TTC549 (cell line): Measurements from ENCODE around the gene EPS8L1.
"Not testable (repeated sequence)": the region's sequence is repeated elsewhere in the genome, so short reads cannot be mapped to it uniquely, and the experiment has no call there.

Experiments used
- FAIRE-seq: peaks from 2 replicates; lab custom pipeline; 2012; peaks lifted over from hg19 to GRCh38; lab: Jason Lieb, UNC

The EPS8L1 gene

DNA sequence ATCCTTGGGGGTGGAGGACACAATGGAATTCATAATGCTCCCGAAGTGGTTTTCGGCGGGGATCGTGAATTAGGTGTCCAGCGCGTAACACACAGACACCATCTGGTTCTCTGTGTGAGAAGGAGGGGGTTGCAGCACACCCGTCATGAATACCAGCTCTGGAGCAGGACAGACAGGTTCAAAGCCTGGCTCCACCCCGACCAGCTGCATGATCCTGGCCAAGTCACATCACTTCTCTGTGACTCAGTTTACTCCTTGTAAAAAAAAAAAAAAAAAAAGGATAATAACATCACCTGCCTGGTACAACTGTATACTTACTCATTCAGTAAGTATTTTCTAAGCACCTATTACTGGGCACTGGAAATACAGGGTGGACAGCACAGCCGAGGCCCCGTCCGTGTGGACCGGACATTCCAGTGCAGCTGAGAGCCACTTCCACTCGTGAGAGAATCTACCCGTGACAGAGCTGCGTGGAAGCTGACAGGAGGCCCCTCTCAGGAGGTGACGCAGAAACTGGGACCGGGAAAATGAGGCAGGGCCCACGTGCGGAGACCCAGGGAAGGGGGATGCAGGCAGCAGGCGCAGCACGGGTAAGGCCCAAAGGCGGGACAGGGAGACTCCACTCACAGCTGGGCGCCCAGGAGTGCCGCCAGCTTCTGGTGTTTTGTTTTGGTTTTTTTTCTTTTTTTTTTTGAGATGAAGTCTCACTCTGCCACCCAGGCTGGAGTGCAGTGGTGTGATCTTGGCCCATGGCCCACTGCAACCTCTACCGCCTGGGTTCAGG lies 24.7 kb upstream of the EPS8L1 start:
- no peak for FAIRE-seq

DNA sequence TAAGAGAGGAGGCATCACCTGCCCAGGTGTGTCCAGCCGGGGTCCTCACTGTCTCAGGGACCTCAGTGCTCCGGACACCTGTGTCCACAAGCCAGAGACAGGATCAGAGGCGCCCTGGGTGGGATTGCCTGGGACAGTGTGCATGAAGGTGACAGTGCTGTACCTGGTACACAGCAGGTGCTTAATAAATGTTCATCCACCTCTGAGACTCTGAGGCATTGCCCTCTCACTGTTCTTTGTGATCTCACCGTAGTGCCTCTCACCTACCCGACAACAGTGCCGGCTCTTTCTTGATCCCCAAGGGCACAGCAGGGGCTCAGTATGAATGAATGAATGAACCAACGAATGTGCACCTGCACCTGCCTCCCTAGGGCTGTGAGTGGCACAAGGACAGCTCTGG lies 21.9 kb upstream of the EPS8L1 start:
- no peak for FAIRE-seq

DNA sequence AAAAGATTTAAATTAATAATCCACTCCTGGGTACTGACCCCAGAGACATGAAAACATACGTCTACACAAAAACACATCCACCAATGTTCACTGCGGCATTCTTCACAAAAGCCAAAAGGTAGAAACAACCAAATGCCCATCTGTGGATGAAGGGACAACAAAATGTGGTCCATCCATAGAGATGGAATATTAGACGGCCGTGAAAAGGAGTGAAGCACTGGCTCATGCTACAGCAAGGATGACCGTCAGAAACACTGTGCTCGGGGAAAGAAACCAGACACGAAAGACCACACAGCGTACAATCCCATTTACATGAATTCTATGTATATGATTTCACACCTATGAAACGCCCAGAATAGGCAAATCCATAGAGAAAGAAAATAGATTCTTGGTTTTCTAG lies 18.8 kb upstream of the EPS8L1 start:
- FAIRE-seq = no peak

DNA sequence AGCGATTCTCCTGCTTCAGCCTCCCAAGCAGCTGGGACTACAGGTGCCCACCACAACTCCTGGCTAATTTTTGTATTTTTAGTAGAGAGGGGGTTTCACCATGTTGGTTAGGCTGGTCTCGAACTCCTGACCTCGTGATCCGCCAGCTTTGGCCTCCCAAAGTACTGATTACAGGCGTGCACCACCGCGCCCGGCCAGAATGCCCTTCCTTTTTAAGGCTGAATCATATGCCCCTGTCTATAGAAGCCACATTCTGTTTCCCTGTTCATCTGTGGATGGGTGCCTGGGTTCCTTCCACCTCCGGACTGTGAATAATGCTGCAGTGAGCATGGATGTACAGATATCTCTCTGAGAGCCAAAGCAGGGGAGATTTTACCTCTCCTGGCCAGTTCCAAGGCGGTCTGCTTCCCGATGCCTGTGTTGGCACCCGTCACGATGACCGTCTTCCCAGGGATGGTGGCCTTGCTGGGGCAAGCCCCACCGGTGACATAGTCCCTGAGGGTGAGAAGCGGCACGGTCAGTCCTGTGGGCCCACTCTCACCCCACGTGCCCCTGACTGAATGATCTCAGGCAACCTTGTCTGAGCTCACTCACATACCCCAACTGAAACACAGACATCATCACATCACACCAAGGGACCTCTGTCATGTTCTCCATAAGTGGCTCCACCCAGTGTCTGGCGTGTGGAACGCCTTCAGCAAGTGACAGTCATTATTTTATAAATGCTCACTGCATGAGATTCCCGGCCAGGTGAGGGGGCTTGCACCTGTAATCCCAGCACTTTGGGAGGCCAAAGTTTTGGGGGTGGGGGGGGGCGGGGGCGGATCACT lies 16.7 kb upstream of the EPS8L1 start:
- FAIRE-seq = no peak

DNA sequence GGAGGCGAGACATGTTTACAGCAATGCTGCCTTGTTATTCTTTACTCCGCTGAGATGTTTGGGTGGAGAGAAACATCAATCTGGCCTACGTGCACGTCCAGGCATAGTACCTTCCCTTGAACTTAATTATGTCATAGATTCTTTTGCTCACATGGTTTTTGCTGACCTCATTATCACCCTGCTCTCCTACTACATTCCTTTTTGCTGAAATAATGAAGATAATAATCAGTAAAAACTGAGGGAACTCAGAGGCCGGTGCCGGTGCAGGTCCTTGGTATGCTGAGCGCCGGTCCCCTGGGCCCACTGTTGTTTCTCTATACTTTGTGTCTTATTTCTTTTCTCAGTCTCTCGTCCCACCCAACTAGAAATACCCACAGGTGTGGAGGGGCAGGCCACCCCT lies 15.4 kb upstream of the EPS8L1 start:
- not testable (repeated sequence) for FAIRE-seq

DNA sequence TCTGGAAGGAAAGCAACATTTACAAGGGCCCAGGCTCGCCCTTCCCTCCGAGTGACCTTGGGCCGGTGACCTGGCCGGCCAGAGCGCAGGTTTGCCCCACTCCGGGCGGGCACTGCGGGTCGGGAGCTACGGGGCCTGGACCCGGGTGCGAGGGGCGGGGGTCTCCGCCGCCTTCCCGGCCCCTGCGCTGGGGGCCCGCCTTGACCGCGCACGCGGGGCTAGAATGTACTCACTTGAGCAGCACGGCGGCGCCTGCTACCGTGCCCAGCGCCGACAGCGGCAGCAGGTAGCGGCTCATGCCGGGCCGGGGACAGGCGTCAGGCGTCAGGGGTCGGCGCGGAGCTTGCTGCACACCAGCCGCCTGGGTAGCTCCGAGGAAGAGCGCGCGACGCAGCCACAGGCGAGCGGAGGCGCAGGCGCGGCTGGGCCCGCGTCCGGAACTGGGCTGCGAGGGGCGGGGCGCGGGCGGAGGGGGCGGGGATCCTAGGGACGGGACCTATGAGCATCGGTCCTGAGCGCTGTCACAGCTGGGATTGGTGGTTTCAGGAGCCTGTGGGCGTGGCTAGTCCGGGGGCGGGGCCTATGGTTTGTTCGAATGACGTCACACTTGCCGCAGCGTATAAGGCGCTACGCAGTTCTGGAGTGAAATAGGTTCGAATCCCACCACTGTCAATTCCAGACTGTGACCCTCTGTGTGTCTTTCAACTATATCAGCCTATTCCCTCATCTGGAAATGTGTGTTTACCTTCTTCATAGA lies 12.8 kb upstream of the EPS8L1 start, which contains the start of gene RDH13:
Gene RDH13, minus strand, starts transcription at position 414 of the 757 bp plus-strand sequence. Its CDS starts 116 bp downstream, at position 298.
- FAIRE-seq = peak; percentile 38

DNA sequence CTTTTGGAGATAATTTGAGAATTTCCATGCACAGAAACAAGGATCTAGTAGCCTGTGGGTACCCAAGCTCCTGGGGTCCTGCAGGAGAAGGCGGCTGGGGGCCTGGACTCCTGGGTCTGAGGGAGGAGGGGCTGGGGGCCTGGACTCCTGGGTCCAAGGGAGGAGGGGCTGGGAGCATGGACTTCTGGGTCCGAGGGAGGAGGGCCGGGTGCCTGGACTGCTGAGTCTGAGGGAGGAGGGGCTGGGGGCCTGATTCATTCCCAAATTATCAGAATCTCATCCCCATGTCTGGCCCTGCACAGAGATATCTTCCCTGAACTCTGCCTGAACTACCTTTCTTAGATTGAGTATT lies 12.2 kb upstream of the EPS8L1 start:
- FAIRE-seq = no peak

DNA sequence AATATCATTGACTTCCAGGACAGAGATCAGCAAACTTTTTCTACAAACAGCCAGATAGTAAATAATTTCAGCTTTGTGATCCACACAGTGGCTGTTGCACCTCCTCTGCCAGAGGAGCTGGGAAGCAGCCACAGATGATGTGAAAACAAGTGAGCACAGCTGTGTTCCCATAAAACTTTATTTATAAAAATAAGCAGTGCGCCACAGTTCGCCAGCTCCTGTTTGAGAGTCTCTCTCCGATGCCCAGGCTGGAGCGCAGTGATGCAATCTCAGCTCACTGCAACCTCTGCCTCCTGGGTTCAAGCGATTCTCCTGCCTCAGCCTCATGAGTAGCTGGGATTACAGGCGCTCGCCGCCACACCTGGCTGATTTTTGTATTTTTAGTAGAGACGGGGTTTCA lies 10.2 kb upstream of the EPS8L1 start:
- FAIRE-seq = not testable (repeated sequence)

DNA sequence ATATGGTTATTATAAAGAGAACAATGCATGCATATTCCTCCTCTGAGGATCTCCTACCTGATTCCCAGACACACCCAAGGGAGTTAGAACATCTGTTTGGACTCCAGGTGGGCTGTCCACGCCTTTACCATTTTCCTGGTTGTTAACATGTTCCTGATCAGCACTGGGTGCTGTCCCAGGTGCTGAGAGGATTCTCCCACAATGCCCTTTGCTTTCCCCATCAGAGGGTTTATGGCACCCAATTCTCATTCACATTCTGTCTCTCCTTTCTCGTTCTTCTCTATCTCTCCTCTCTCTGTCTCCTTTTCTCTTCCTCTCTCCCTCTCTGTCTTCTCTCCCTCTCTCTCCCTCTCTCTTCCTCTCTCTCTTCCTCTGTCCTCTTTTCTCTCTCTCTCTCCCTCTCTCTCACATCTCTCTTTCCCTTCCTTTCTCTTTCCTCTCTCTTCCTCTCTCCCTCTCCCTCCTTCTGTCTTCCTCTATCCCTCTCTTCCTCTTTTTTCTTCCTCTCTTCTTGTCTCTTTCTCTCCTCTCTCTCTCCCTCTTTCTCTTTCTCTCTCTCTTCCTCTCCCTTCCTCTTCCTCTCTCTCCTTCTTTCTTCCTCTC lies 9.5 kb upstream of the EPS8L1 start:
- no peak for FAIRE-seq

DNA sequence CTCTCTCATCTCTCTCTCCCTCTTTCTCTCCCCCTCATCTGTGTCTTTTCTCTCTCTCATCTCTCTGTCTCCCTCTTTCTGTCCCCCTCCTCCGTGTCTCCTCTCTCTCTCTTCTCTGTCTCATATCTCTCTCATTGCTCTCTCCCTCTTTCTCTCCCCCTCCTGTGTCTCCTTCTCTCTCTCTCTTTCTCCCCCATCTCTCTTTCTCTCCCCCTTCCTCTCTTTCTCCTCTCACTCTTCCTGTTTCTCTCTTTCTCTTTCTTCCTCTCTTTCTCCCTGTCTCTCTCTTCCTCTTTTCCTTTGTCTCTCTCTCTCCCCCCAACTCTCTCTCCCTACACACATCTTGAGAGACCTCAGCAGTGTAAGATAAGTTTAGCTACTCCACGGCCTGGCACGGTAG lies 7.8 kb upstream of the EPS8L1 start:
- FAIRE-seq = no peak

DNA sequence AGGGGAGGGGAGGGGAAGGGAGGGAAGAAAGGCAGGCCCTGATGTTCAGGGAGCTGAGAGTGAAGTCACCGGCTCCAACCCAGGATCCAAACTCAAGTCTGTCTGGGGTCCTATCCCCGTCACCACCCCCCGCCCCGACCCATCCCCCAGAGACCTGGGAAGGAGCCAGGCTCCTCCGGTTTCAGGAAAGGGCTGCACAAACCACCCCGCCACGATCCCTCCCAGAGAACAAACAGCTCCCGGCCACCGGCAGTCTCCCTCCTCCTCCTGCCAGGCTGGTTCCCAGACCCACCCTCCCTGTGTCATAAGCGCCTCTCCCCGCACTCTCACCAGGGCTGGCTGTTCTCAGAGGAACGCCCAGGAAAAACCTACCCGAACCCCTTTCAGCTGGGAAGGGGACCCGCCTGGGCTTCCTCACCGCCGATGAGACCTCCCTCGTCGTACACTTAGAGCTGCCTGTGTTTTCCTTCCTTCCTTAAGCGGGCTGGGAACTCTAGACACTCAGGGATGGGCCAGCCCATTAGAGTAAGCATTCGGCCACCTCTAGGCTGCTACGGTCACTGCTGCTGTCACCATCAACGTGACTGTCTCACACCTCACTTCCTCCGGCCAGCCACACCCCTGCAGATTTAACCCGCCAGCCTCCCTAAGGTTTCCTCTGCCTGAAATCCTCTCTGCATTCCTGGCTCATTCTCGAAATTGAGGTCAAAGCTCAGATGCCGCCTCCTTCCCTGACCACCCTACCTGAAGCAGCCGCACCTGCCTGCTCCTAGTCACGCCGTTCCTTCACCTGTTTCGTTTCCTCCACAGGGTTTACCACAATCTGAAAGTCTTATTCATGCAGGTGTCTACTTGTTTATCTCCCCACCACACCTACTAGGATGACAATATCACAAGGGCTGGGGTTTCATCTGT lies 6.5 kb upstream of the EPS8L1 start:
- FAIRE-seq = no peak

DNA sequence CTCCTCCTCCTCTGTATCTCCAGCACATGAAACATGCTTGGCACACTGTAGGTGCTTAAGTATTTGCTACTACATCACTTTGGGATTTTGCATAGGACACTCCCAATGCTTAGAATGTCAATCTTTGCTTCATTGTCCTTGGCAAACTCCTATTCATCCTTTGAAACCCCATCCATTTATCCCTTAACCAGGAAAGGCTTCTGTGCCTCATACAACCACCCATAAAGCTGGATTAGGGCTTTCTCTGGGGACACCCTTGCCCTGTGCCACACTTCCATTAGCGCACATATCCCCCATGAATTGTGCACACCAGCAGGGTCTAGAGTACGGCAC lies 5.8 kb upstream of the EPS8L1 start:
- no peak for FAIRE-seq

DNA sequence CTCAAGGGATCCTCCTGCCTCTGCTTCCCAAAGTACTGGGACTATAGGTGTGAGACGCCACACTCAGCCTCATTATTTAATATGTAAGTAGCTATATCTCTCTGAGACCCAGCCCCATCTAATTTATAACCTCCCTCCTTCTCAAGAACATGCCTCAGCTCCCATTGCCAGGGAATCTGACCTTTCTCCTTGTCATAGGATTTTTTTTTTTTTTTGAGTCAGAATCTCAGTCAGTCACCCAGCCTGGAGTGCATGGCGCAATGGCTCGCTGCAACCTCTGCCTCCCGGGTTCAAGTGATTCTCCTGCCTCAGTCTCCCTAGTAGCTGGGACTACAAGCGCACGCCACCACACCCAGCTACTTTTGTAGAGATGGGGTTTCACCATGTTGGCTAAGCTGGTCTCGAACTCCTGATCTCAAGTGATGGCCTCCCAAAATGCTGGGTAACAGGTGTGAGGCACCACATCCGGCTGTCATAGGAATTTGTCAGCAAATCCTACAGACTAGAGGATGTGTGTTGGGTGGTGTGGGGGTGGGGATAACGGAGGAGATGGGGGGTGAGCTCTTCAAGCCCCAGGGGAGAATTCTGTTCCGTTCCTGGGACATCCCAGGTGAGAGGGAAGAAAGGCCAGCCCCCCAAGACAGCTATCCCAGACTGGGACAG lies 5.1 kb upstream of the EPS8L1 start:
- no peak for FAIRE-seq

DNA sequence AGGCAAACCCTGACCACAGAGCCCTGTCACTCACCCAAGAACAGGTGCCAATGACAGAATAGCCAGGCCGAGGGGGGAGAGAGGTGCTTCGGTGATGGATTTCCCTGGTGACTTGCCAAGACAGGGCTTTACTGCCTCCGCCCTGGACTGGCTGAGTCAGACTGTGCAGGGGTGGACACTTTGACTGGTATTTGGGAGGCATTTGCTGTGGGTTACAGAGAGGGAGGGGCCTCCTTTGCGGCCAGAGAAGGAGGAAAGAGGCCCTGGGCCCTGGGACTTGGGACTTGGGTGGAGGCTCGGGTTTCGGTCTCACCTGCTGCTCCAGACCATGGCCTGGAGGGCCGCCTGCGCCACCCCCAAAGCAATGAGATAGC lies 4.6 kb upstream of the EPS8L1 start:
- FAIRE-seq = no peak

DNA sequence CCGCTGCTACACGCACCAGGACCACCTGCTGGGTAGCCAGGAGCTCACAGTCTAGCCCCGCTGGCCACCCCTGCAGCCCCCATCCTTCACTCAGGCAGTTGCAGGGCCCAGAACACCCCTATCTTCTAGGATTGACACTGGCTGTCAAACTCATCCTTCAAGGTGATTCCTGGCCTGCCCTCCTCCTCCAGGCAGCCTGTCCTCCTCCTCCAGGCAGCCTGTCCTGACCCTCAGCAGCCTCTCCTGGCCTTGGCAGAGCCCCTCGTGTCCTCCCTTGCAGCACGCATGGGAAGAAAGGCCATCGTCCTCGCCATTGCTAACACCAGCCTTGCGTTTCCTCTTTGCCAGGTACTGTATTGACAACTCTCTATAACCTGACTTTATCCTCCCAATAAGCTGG lies 3.8 kb upstream of the EPS8L1 start:
- FAIRE-seq = no peak

DNA sequence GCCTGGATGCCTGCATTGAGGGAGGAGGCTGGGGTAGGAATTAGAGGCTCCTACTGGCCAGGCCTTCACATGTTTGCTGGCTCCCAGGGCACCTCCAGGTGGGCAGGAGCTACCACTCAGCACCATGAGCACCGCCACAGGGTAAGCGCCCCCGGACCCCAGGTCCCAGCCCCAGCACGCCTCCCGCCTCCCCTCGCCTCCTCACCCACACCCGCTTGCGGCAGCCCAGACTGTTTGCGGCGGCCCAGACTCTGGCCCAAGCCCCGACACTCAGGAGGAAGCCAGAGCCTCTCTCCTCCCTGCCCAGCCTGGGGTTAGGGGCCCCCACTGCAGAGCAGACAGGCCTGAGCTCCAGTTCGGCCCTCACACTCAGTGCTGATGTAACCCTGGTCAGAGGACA lies 652 bp downstream of the EPS8L1 start:
- FAIRE-seq = no peak

DNA sequence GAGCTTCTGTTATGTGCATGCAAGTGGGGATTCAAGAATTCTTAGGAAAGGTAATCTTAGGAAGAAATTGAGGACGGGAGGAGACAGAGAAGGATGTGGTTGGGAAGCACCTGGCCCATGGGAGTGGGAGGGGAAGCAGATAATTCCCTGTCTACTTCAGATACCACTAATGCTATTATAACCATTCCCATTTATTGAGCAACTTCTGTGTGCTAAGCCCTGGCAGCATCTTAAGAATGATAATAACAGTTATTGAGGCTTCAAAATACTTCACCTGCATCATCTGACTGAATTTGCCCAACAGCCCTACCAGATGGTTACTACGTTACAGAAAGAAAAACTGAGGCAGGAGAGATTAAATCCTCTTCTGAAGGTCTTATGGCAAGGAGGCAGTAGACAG lies 1.4 kb downstream of the EPS8L1 start:
- no peak for FAIRE-seq

DNA sequence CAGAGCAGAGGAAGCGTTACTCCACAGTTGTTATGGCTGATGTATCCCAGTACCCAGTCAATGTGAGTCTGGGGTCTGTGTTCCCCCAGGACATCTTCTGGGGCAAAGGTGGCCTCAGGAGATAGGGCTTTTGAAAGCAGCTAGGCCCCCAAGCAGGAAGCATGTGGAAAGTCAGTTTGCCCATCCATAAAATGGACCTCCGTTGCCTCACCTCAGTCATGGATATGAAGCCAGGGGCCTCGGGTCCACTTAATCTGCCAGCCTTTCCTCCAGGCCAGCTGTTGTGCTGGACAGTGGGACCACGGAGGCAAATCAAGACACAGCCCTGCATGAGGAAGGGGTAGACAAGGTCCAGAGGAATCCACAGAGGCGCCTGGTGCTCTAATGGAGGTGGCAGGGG lies 3.3 kb downstream of the EPS8L1 start:
- FAIRE-seq = no peak

DNA sequence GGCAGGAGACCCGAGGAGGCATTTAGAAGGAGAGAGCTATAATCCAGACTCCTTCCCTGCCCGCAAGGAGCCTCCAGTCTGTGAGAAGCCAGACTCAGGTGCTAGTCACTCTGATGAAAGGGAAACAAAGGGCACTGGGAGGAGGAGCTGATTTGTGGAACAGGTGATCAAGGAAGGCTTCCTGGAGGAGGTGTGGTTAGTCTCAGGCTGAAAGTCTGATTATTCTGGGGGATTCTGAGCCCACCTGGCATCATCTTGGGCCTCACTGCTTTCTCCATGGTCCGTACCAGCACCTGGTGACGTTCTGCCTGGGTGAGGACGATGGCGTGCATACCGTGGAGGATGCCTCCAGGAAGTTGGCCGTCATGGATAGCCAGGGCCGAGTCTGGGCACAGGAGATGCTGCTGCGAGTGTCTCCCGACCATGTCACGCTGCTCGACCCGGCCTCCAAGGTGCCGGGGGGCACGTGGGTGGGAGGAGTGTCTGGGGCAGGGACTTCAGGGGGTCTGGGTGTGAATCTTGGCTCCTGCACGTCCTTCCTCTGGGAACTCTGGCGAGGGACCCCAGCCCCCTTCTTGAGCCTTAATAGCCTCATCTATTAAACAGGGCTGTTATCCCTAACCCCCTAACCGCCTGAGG lies 3.9 kb downstream of the EPS8L1 start:
- no peak for FAIRE-seq

DNA sequence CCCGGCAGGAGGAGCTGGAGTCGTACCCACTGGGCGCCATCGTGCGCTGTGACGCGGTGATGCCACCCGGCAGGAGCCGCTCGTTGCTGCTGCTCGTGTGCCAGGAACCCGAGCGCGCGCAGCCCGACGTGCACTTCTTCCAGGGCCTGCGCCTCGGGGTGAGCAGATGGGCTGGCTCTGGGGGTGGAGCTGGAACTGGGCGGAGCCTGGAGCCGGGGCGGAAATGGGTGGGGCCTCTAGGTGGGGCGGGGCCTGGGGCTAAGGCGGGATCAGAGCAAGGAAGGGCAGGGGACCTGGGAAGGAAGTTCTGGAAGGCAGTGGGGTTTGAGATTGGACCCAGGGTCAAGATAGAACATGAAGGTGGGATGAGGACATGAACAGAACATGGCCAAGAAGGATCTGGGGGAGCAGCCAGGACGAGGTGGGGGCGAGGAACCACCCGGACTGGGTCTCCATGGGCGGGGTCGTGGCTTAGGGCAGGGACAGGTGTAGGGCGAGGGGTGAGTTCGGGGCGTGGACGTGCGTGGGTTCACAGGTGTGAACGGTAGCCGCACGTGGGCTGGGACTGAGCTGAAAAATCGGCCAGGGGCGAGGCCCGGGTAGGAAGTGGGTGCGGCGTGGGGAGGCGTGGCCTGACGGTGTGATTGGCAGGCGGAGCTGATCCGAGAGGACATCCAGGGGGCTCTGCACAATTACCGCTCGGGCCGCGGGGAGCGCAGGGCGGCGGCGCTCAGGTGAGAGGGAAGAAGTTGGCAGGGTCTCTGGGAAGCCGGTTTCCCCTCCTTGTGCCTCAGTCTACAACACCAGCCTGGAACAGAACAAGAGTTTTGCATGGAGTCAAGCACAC lies 4.7 kb downstream of the EPS8L1 start:
- FAIRE-seq = no peak
